DOHH2 (cell line): ENCODE data around the gene MYO1G.

Experiments
- H3F3A ChIP-seq: fragments of 200-600 bp; sonication (generic), shearing (Covaris generic); 2 replicates; pipeline ENCODE4 v1.6.0; 2016; ENCODE audit warnings: antibody characterized with exemption, mild to moderate bottlenecking; ENCODE audit not compliant: control insufficient read depth, insufficient read depth
- H3K27ac ChIP-seq: fragments of 200-600 bp; sonication (generic); 2 replicates; pipeline ENCODE4 v1.5.1; 2014; ENCODE audit warnings: low read depth, mild to moderate bottlenecking, low read length, moderate library complexity
- H3K27me3 ChIP-seq: fragments of 200-600 bp; sonication (generic); 2 replicates; pipeline ENCODE4 v1.6.1; 2014; ENCODE audit warnings: mild to moderate bottlenecking, low read length, mixed read lengths; ENCODE audit not compliant: control insufficient read depth
- H3K36me3 ChIP-seq: fragments of 200-600 bp; sonication (generic); 2 replicates; pipeline ENCODE4 v1.6.1; 2014; ENCODE audit warnings: mild to moderate bottlenecking, low read length, moderate library complexity, mixed read lengths; ENCODE audit not compliant: control insufficient read depth
- H3K4me1 ChIP-seq: fragments of 200-600 bp; sonication (generic); 2 replicates; pipeline ENCODE4 v1.6.1; 2014; ENCODE audit warnings: mild to moderate bottlenecking, low read length, mixed read lengths; ENCODE audit not compliant: control insufficient read depth
- H3K4me2 ChIP-seq: fragments of 200-600 bp; sonication (generic); 2 replicates; pipeline ENCODE4 v1.6.0; 2014; ENCODE audit warnings: mild to moderate bottlenecking, low read length, moderate library complexity
- H3K4me3 ChIP-seq: fragments of 200-600 bp; sonication (generic); 2 replicates; pipeline ENCODE4 v1.5.1; 2014; ENCODE audit warnings: mild to moderate bottlenecking, low read length, mixed read lengths
- H3K79me2 ChIP-seq: fragments of 200-600 bp; sonication (generic); 2 replicates; pipeline ENCODE4 v1.6.1; 2014; ENCODE audit warnings: mild to moderate bottlenecking, low read length, mixed read lengths; ENCODE audit not compliant: control insufficient read depth
- H3K9me2 ChIP-seq: fragments of 200-600 bp; sonication (generic); replicated peaks from 2 replicates; pipeline ENCODE4 v1.6.1; 2014; ENCODE audit warnings: mild to moderate bottlenecking, low read length, mixed read lengths; ENCODE audit not compliant: control insufficient read depth
- H3K9me3 ChIP-seq: fragments of 200-600 bp; sonication (generic); 2 replicates; pipeline ENCODE4 v1.6.1; 2014; ENCODE audit warnings: antibody characterized with exemption, low read length, mixed read lengths; ENCODE audit not compliant: control insufficient read depth, insufficient read depth
- H4K20me1 ChIP-seq: fragments of 200-600 bp; sonication (generic); 2 replicates; pipeline ENCODE4 v1.6.0; 2014; ENCODE audit warnings: low read depth, mild to moderate bottlenecking, antibody characterized with exemption, low read length, moderate library complexity; ENCODE audit not compliant: control insufficient read depth, insufficient read depth
- CTCF ChIP-seq: fragments of 200-600 bp; sonication (generic); IDR thresholded peaks from one replicate; pipeline ENCODE4 v1.5.1; 2014; ENCODE audit warnings: antibody characterized with exemption, mild to moderate bottlenecking, low read depth, low read length; ENCODE audit not compliant: poor library complexity, severe bottlenecking
- EZH2phosphoT487 ChIP-seq: fragments of 200-600 bp; sonication (generic); IDR thresholded peaks from 2 replicates; pipeline ENCODE4 v1.6.1; 2017; ENCODE audit warnings: borderline replicate concordance, mild to moderate bottlenecking, antibody characterized with exemption, low read length, moderate library complexity, mixed read lengths

MYO1G gene

DNA sequence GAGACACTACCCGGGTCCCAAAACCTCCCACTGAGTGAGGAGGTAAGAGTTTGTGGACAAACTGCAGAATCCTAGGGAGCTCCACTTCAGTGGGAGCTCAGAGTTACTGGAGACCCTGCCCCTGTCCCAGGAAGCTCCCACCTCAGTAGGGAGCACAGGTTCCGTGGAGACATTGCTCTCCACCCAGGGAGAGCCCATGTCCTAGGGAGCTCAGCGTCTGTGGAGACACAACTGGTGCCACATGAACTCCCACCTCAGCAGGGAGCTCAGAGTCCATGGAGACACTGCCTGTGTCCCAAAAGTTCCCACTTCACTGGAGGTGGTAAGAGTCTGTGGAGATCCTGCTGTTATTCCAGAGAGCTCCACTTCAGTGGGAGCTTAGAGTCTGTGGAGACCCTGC lies 6.3 kb downstream of the MYO1G start:
- Histone ChIP-seq H4K20me1 (no peaks in the 10 kb centered on the region), H3K36me3 (peaks cover 97% of the 10 kb centered on the region), H3K9me2 (no peaks in the 10 kb centered on the region), H3K9me3 (no peaks in the 10 kb centered on the region), H3K4me3 (no peak overlapping the region), H3K4me1 (peaks cover 86% of the 10 kb centered on the region), H3K79me2 (peaks cover 33% of the 10 kb centered on the region), H3F3A (no peaks in the 10 kb centered on the region), H3K27me3 (no peaks in the 10 kb centered on the region), H3K4me2 (no peak overlapping the region), H3K27ac (no peak overlapping the region)
- no peak for TF ChIP-seq CTCF
- TF ChIP-seq EZH2phosphoT487, result no peak

DNA sequence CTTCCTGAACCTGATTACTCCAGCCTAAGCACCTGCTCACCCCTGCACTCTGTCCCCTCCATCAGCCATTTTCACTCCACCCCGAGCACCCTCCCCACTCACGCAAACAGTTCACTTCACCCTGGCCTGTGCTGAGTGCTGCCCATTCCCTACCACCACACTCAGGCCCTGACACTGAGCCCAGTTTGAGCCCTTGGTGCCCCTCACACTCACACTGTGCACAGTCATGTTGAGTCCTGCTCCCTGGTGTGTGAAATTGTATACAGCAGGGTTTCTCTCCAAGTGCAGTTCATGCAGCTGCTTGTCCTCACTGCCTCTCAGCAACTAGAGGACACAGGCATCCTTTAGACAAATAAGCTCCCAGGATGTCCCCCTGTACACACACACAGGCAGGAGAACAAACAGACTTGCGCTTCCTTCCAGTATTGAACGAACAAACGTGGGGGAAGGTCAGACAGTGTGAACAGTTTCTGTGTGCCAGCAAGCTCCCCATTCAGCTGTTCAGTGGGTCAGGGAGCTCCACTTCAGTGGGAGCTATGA lies 6.8 kb downstream of the MYO1G start:
- Histone ChIP-seq H3F3A (no peaks in the 10 kb centered on the region), H3K4me2 (no peak overlapping the region), H3K4me1 (peaks cover 86% of the 10 kb centered on the region), H4K20me1 (no peaks in the 10 kb centered on the region), H3K9me2 (no peaks in the 10 kb centered on the region), H3K36me3 (peaks cover 98% of the 10 kb centered on the region), H3K27me3 (no peaks in the 10 kb centered on the region), H3K9me3 (no peaks in the 10 kb centered on the region), H3K4me3 (no peak overlapping the region), H3K79me2 (peaks cover 27% of the 10 kb centered on the region), H3K27ac (no peak overlapping the region)
- TF ChIP-seq CTCF (no peak), EZH2phosphoT487 (no peak)

DNA sequence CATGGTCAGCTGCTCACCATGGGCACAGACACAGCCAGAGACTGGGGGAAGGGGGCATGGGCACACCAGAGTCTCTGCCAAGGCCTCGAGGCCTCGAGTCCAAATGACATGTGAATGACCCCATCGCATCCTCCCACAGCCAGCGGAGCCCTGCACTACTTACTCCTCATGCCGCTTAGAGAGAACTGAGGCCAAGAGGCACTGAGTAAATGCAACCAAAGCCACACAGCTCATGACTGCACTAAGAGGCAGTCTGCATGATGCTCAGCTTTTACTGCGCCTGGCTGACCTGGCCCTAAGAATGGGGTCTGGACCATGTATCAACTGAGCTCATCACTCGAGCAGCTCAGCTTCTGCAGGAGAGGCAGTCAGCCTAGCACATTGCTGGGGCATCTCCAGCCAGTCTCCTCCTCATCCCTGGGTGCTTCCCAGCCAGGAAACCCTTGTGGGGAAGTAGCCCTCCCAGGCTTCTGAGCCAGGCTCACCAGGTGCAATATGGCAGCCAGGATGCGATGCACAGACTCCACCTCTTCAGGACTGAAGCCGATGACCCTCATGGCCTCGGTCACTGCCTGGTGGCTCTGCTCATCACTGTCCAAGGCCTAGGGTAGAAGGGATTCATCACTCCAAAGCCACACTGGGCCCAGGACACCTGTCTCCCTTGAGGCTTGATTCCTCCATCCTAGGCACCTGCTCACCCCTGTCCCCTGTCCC lies 7.5 kb downstream of the MYO1G start:
- H3K79me2 ChIP-seq, result peaks cover 21% of the 10 kb centered on the region
- no peaks in the 10 kb centered on the region for H3K9me2 ChIP-seq
- peaks cover 98% of the 10 kb centered on the region for H3K36me3 ChIP-seq
- H4K20me1 ChIP-seq, result no peaks in the 10 kb centered on the region
- H3K27me3 ChIP-seq, result no peaks in the 10 kb centered on the region
- no peaks in the 10 kb centered on the region for H3F3A ChIP-seq
- no peak overlapping the region for H3K4me2 ChIP-seq
- H3K27ac ChIP-seq, result no peak overlapping the region
- no peaks in the 10 kb centered on the region for H3K9me3 ChIP-seq
- TF ChIP-seq EZH2phosphoT487 (no peak), CTCF (no peak)
- H3K4me1 ChIP-seq, result peaks cover 80% of the 10 kb centered on the region
- no peak overlapping the region for H3K4me3 ChIP-seq
